IMR-90 (cell line): ENCODE results near the gene KLHL29. TPM values are rescaled to one million over a fixed set of nuclear protein-coding genes. Genes with fewer than 3 reads are reported as not detected.

ENCODE experiments used
- ATAC-seq: fragments of 200-7000 bp; cut with Tn5 transposase; 2 replicates; pipeline ENCODE4 v1.9.1; 2020; ENCODE audit warnings: low read depth, mild to moderate bottlenecking, moderate library complexity
- BruUV-seq: library from RNA; stranded (reverse); fragments of 400-500 nt; replicated peaks from 2 replicates; lab custom pipeline; 2021; lab: Mats Ljungman, UMichigan
- CTCF ChIA-PET: fragments of 300-600 bp; formaldehyde crosslinking; extraction: SDS; loops from one replicate; lab custom pipeline; 2021; ENCODE audit warnings: antibody characterized with exemption; lab: Yijun Ruan, JAX
- POLR2A ChIA-PET: fragments of 300-600 bp; sonication (Branson Sonifier 250); formaldehyde crosslinking; loops from one replicate; lab custom pipeline; 2022; ENCODE audit warnings: antibody characterized with exemption; ENCODE audit not compliant: unreplicated experiment; lab: Charles Lee
- DNase-seq: peaks from one replicate; pipeline ENCODE4 v3.0.0; 2013
- H2AFZ ChIP-seq: replicated peaks from 2 replicates; pipeline ENCODE3; 2013; ENCODE audit warnings: low read length, mild to moderate bottlenecking; ENCODE audit not compliant: poor library complexity
- H2AK5ac ChIP-seq: 2 replicates; pipeline ENCODE4 v1.6.1; 2013; ENCODE audit warnings: low read depth, low read length, inconsistent platforms
- H2AK9ac ChIP-seq: replicated peaks from 2 replicates; pipeline ENCODE3; 2013; ENCODE audit warnings: mild to moderate bottlenecking, low read depth, low read length, moderate library complexity; ENCODE audit not compliant: poor library complexity
- H2BK120ac ChIP-seq: 2 replicates; pipeline ENCODE4 v1.6.1; 2013; ENCODE audit warnings: low read depth, low read length, inconsistent platforms
- H2BK15ac ChIP-seq: 3 replicates; pipeline ENCODE4 v1.6.1; 2013; ENCODE audit warnings: low read depth, low read length, inconsistent platforms
- H2BK20ac ChIP-seq: 2 replicates; pipeline ENCODE4 v1.6.1; 2013; ENCODE audit warnings: low read depth, mild to moderate bottlenecking, inconsistent platforms, low read length, moderate library complexity
- H2BK5ac ChIP-seq: 2 replicates; pipeline ENCODE4 v1.6.1; 2013; ENCODE audit warnings: mild to moderate bottlenecking, low read depth, low read length, inconsistent platforms; ENCODE audit not compliant: poor library complexity, severe bottlenecking
- H3K14ac ChIP-seq: replicated peaks from 2 replicates; pipeline ENCODE4 v1.6.1; 2013; ENCODE audit warnings: low read depth, low read length, inconsistent platforms
- H3K18ac ChIP-seq: 2 replicates; pipeline ENCODE4 v1.6.1; 2013; ENCODE audit warnings: low read depth, low read length, control low read depth
- H3K23ac ChIP-seq: 2 replicates; pipeline ENCODE4 v1.6.1; 2013; ENCODE audit warnings: low read depth, low read length, inconsistent platforms
- H3K27ac ChIP-seq: 2 replicates; pipeline ENCODE4 v1.5.1; 2013; ENCODE audit warnings: mild to moderate bottlenecking, control low read depth, low read length; ENCODE audit not compliant: insufficient read depth
- H3K27me3 ChIP-seq: 2 replicates; pipeline ENCODE4 v1.6.1; 2013; ENCODE audit warnings: low read length; ENCODE audit not compliant: control insufficient read depth, insufficient read depth
- H3K36me3 ChIP-seq: 2 replicates; pipeline ENCODE4 v1.6.1; 2013; ENCODE audit warnings: low read length, mixed read lengths; ENCODE audit not compliant: control insufficient read depth, insufficient read depth
- H3K4ac ChIP-seq: 2 replicates; pipeline ENCODE4 v1.6.1; 2013; ENCODE audit warnings: low read depth, low read length, inconsistent platforms
- H3K4me1 ChIP-seq: 2 replicates; pipeline ENCODE4 v1.6.1; 2013; ENCODE audit warnings: low read length, mixed read lengths; ENCODE audit not compliant: control insufficient read depth, insufficient read depth
- H3K4me2 ChIP-seq: 2 replicates; pipeline ENCODE4 v1.6.1; 2013; ENCODE audit warnings: low read depth, mild to moderate bottlenecking, control low read depth, low read length, moderate library complexity
- H3K4me3 ChIP-seq: 2 replicates; pipeline ENCODE4 v1.5.1; 2013; ENCODE audit warnings: low read depth, mild to moderate bottlenecking, control low read depth, low read length, moderate library complexity; ENCODE audit not compliant: insufficient read depth
- H3K56ac ChIP-seq: 2 replicates; pipeline ENCODE4 v1.6.1; 2013; ENCODE audit warnings: low read length, inconsistent platforms; ENCODE audit not compliant: insufficient read depth; ENCODE audit errors: extremely low read depth
- H3K79me1 ChIP-seq, 2 experiments: 2 replicates each; pipeline ENCODE4 v1.6.1; 2013; ENCODE audit warnings: low read length in 2 of 2, inconsistent platforms in 1 of 2, low read depth in 1 of 2
- H3K9ac ChIP-seq: 2 replicates; pipeline ENCODE4 v1.6.1; 2013; ENCODE audit warnings: low read depth, low read length, control low read depth
- H3K9me1 ChIP-seq: 2 replicates; pipeline ENCODE4 v1.6.1; 2013; ENCODE audit warnings: low read length, inconsistent platforms; ENCODE audit not compliant: insufficient read depth
- H3K9me3 ChIP-seq: 2 replicates; pipeline ENCODE4 v1.6.1; 2013; ENCODE audit warnings: low read length; ENCODE audit not compliant: control insufficient read depth, insufficient read depth
- H4K20me1 ChIP-seq: 2 replicates; pipeline ENCODE4 v1.6.1; 2013; ENCODE audit warnings: low read length, inconsistent platforms; ENCODE audit not compliant: insufficient read depth
- H4K5ac ChIP-seq: 2 replicates; pipeline ENCODE4 v1.6.1; 2013; ENCODE audit warnings: mild to moderate bottlenecking, low read depth, low read length, control low read depth
- H4K8ac ChIP-seq, 2 experiments: 2 replicates each; pipeline ENCODE4 v1.6.1; 2013; ENCODE audit warnings: low read depth in 2 of 2, low read length in 2 of 2, control low read depth in 1 of 2, inconsistent platforms in 1 of 2
- H4K91ac ChIP-seq: 2 replicates; pipeline ENCODE4 v1.6.1; 2013; ENCODE audit warnings: low read depth, low read length, inconsistent platforms; ENCODE audit not compliant: insufficient read depth
- BHLHE40 ChIP-seq: fragments of 150-350 bp; IDR thresholded peaks from 2 replicates; pipeline ENCODE4 v1.6.1; 2016; ENCODE audit warnings: mild to moderate bottlenecking, low read depth, low read length
- CEBPB ChIP-seq: IDR thresholded peaks from 2 replicates; pipeline ENCODE4 v1.6.1; 2012; ENCODE audit warnings: low read depth, low read length, improper control_type of control experiment
- CHD1 ChIP-seq: IDR thresholded peaks from 2 replicates; pipeline ENCODE4 v1.6.1; 2012; ENCODE audit warnings: low read depth, low read length, improper control_type of control experiment
- CTCF ChIP-seq: conservative IDR thresholded peaks from 2 replicates; pipeline ENCODE4 v1.5.1; 2012; ENCODE audit warnings: mild to moderate bottlenecking, low read depth, low read length, improper control_type of control experiment
- ELK1 ChIP-seq: fragments of 150-350 bp; IDR thresholded peaks from 2 replicates; pipeline ENCODE4 v1.6.1; 2016; ENCODE audit warnings: low read depth, mild to moderate bottlenecking, low read length, moderate library complexity, borderline replicate concordance
- FOS ChIP-seq: fragments of 150-350 bp; IDR thresholded peaks from 2 replicates; pipeline ENCODE4 v1.6.1; 2016; ENCODE audit warnings: low read depth, low read length
- MAFK ChIP-seq: IDR thresholded peaks from 2 replicates; pipeline ENCODE4 v1.6.1; 2012; ENCODE audit warnings: low read depth, low read length, improper control_type of control experiment
- MAZ ChIP-seq: IDR thresholded peaks from 2 replicates; pipeline ENCODE4 v1.6.1; 2012; ENCODE audit warnings: low read depth, mild to moderate bottlenecking, low read length, improper control_type of control experiment, moderate library complexity, borderline replicate concordance
- MXI1 ChIP-seq: IDR thresholded peaks from 2 replicates; pipeline ENCODE4 v1.6.1; 2012; ENCODE audit warnings: low read depth, mild to moderate bottlenecking, low read length, moderate library complexity, borderline replicate concordance
- NFE2L2 ChIP-seq: fragments of 150-350 bp; IDR thresholded peaks from 2 replicates; pipeline ENCODE4 v1.6.1; 2016; ENCODE audit warnings: low read depth, mild to moderate bottlenecking, low read length
- POLR2A ChIP-seq: IDR thresholded peaks from 2 replicates; pipeline ENCODE4 v1.6.1; 2012; ENCODE audit warnings: mild to moderate bottlenecking, low read depth, low read length
- RAD21 ChIP-seq: IDR thresholded peaks from 2 replicates; pipeline ENCODE4 v1.6.1; 2012; ENCODE audit warnings: low read length, improper control_type of control experiment
- RCOR1 ChIP-seq: IDR thresholded peaks from 2 replicates; pipeline ENCODE4 v1.6.1; 2012; ENCODE audit warnings: mild to moderate bottlenecking, low read length, improper control_type of control experiment; ENCODE audit not compliant: insufficient replicate concordance
- RFX5 ChIP-seq: IDR thresholded peaks from 2 replicates; pipeline ENCODE4 v1.8.0; 2012; ENCODE audit warnings: low read depth, mild to moderate bottlenecking, low read length, moderate library complexity
- SMC3 ChIP-seq: fragments of 150-350 bp; IDR thresholded peaks from 2 replicates; pipeline ENCODE4 v1.6.1; 2016; ENCODE audit warnings: low read depth, mild to moderate bottlenecking, antibody characterized with exemption, low read length, moderate library complexity
- WGBS, 2 experiments: methylation state at CpG; one replicate each; pipeline versions ENCODE4 v1.1.5 to v1.1.7; 2013; ENCODE audit warnings: missing lambda C conversion rate in 2 of 2; ENCODE audit not compliant: insufficient read length in 1 of 2; ENCODE audit errors: extremely low coverage in 2 of 2; 5-methylcytosine and 5-hydroxymethylcytosine counted together
- dilution Hi-C: fragments of 300-500 bp; cut with HindIII; formaldehyde crosslinking; loops from one replicate; pipeline ENCODE4 v1.14.3; 2018; ENCODE audit warnings: low sequenced_read_pairs; ENCODE audit not compliant: unreplicated experiment
- in situ Hi-C: fragments of 300-500 bp; cut with MboI; formaldehyde crosslinking; loops from 3 replicates; pipeline ENCODE4 v1.14.3; 2019; ENCODE audit warnings: low sequenced_read_pairs, inconsistent platforms, mixed read lengths
- intact Hi-C: fragments of 100-400 bp; cut with micrococcal nuclease; formaldehyde crosslinking; loops from 2 replicates; pipeline ENCODE4 v1.10.0; 2022
- polyA plus RNA-seq, 3 experiments: library from polyadenylated mRNA; depleted of rRNA; stranded (reverse); fragments of >200 nt; gene quantifications; 2 replicates each; pipeline ENCODE4 v1.2.3, GENCODE V29; 2012; ENCODE audit warnings: low replicate concordance in 1 of 3
- total RNA-seq: library from RNA; depleted of rRNA; stranded (reverse); fragments of >200 nt; gene quantifications from 2 replicates; pipeline ENCODE4 v1.2.3, GENCODE V29; 2012
- TF ChIP-seq, protein P1 (sequence below): fragments of 150-350 bp; IDR thresholded peaks from 2 replicates; pipeline ENCODE4 v1.6.1; 2017; ENCODE audit warnings: mild to moderate bottlenecking, antibody characterized with exemption, low read length, low read depth

Gene KLHL29
- total and polyA plus RNA-seq, 2 of the 4 experiments (the other 2 are of a cell fraction), result 2.0 to 8.0 TPM

- no TSS peak for BruUV-seq
- intact Hi-C loops (no loop called here), dilution Hi-C loops (no loop called here), in situ Hi-C loops (no loop called here)
- Histone ChIP-seq H3K56ac (no peak overlapping the region), H3K9ac (no peak overlapping the region), H2BK20ac (no peak overlapping the region), H3K18ac (no peak overlapping the region), H3K79me1 (no peaks in the 10 kb centered on the region), H3K23ac (no peak overlapping the region), H3K4ac (no peak overlapping the region), H3K4me1 (no peaks in the 10 kb centered on the region), H4K91ac (no peak overlapping the region), H3K27me3 (no peaks in the 10 kb centered on the region), H4K8ac (no peak overlapping the region), H3K4me2 (no peak overlapping the region), H2AK9ac (no peak overlapping the region), H2BK120ac (no peak overlapping the region), H3K4me3 (no peak overlapping the region), H2BK5ac (no peak overlapping the region), H3K27ac (no peak overlapping the region), H4K20me1 (no peaks in the 10 kb centered on the region), H4K5ac (no peak overlapping the region), H3K9me1 (peaks cover 3% of the 10 kb centered on the region; the same call in 1 of the 2 replicates), H3K36me3 (peaks cover 3% of the 10 kb centered on the region), H2AK5ac (no peak overlapping the region), H3K9me3 (no peaks in the 10 kb centered on the region), H3K14ac (no peak overlapping the region), H2AFZ (no peak overlapping the region), H2BK15ac (no peak overlapping the region)
- ChIA-PET CTCF (no interaction called here), POLR2A (no interaction called here)
- no peak for ATAC-seq
- TF ChIP-seq MAFK, result no peak
- no peak for TF ChIP-seq CTCF
- TF ChIP-seq RCOR1, result no peak
- no peak for TF ChIP-seq RAD21
- TF ChIP-seq FOS, result no peak
- TF ChIP-seq NFE2L2, result no peak
- TF ChIP-seq CEBPB, result no peak
- no peak for TF ChIP-seq BHLHE40
- TF ChIP-seq RFX5, result no peak
- TF ChIP-seq MXI1, result no peak
- TF ChIP-seq, protein P1, sequence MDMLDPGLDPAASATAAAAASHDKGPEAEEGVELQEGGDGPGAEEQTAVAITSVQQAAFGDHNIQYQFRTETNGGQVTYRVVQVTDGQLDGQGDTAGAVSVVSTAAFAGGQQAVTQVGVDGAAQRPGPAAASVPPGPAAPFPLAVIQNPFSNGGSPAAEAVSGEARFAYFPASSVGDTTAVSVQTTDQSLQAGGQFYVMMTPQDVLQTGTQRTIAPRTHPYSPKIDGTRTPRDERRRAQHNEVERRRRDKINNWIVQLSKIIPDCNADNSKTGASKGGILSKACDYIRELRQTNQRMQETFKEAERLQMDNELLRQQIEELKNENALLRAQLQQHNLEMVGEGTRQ, result no peak
- TF ChIP-seq MAZ, result no peak
- no peak for TF ChIP-seq SMC3
- TF ChIP-seq CHD1, result no peak
- TF ChIP-seq POLR2A, result no peak
- no peak for TF ChIP-seq ELK1
- DNase-seq, result no peak
- WGBS, 2 experiments, result no CpG with 5 or more reads among the region's 3 CpGs
Observed at GRCh38 chr2:23734416-23734815, 349.4 kb downstream of the KLHL29 start.
